ENCODE measurements around the gene TMCO4.

TMCO4 gene

GRCh38 chr1:19743180-19743579 lies 56.5 kb downstream of the TMCO4 start:
- CTCF ChIA-PET: interaction anchor here (0.9 kb wide), 1 partner anchor 18 kb away, joined by 3 read pairs; no protein-coding TSS in a partner anchor
- no peaks in the 10 kb centered on the region for H3K36me3 Mint-ChIP-seq

DNA sequence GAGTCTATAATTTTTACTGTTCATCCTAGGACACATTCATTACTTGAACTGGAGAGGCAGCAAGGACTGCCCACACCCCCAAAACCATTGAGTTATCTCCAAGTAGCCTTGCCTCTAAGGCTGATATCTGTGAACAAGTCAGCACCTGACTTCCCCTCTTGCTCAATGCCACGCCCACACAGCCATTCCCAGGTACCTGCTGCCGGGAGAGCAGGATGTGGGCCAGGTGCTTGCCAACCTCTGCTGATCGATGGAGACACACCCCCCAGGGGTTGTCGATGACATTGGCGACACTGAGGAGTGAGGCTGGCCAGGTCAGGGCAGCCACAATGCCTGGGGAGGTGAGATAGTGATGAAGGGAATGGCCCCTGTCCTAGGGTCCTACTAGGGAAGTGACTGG lies 60.1 kb downstream of the TMCO4 start:
- Mint-ChIP-seq H3K4me1 (no peaks in the 10 kb centered on the region), H3K9me3 (no peaks in the 10 kb centered on the region), H3K4me3 (no peak overlapping the region), H3K27ac (no peak overlapping the region), H3K27me3 (no peaks in the 10 kb centered on the region), H3K36me3 (no peaks in the 10 kb centered on the region)
- no peak for DNase-seq
- CTCF ChIA-PET: no interaction called here

More at GRCh38 chr1:19743180-19743579, 56.5 kb downstream of the TMCO4 start:
- no peak for DNase-seq
- H3K4me1 Mint-ChIP-seq: no peaks in the 10 kb centered on the region
- H3K4me3 Mint-ChIP-seq: no peak overlapping the region
- no peak overlapping the region for H3K27ac Mint-ChIP-seq
- no peaks in the 10 kb centered on the region for H3K9me3 Mint-ChIP-seq
- H3K27me3 Mint-ChIP-seq: no peaks in the 10 kb centered on the region

- Mint-ChIP-seq H3K27ac (no peak overlapping the region), H3K36me3 (no peaks in the 10 kb centered on the region)
- CTCF ChIA-PET: no interaction called here
Observed at GRCh38 chr1:19738669-19739068, 61.0 kb downstream of the TMCO4 start.

GRCh38 chr1:19738076-19738475 lies 61.6 kb downstream of the TMCO4 start:
- H3K9me3 Mint-ChIP-seq: no peaks in the 10 kb centered on the region
- H3K27ac Mint-ChIP-seq: no peak overlapping the region
- H3K27me3 Mint-ChIP-seq: no peaks in the 10 kb centered on the region
- H3K36me3 Mint-ChIP-seq: no peaks in the 10 kb centered on the region
- H3K4me3 Mint-ChIP-seq: no peak overlapping the region
- CTCF ChIA-PET: no interaction called here
- H3K4me1 Mint-ChIP-seq: no peaks in the 10 kb centered on the region
- no peak for DNase-seq

More at GRCh38 chr1:19738669-19739068, 61.0 kb downstream of the TMCO4 start:
- no peak for DNase-seq
- H3K27me3 Mint-ChIP-seq: no peaks in the 10 kb centered on the region
- H3K9me3 Mint-ChIP-seq: no peaks in the 10 kb centered on the region
- no peaks in the 10 kb centered on the region for H3K4me1 Mint-ChIP-seq
- no peak overlapping the region for H3K4me3 Mint-ChIP-seq

DNA sequence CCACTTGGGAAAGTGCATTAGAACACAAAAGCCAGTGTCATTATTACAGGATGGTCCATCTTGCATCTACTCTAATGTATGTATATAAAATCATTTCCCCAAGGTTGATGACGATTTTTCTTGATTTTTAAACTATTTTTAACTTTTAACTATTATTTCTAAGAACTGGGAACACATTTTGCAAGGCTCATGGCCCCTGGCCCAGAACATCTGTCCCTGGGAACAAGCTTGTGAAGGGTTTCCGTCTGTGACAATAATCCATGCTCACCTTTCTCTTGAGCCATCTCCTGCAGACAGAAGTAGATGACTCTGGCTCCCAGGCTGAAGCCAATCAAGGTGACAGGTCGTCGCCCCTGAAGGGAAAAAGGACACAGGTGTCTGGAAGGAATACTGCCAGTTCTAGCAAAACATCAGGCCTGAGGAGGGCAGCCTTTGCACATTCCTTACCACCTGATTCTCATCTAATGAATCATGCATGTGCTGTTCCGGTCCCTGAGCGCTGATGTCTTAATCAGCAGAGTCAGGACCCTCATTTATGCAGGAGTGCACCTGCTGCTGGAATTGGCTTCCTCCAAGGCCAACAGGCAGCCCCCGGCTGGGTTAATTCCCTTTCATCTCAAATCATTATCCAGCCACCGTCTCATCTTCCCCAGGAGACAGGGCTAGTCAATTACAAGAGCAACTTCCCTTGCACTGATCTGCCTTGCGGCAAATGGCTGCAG lies 62.5 kb downstream of the TMCO4 start:
- Mint-ChIP-seq H3K36me3 (no peaks in the 10 kb centered on the region), H3K27me3 (no peaks in the 10 kb centered on the region), H3K9me3 (no peaks in the 10 kb centered on the region), H3K4me3 (no peak overlapping the region), H3K27ac (no peak overlapping the region), H3K4me1 (no peaks in the 10 kb centered on the region)
- CTCF ChIA-PET: no interaction called here
- DNase-seq: no peak

DNA sequence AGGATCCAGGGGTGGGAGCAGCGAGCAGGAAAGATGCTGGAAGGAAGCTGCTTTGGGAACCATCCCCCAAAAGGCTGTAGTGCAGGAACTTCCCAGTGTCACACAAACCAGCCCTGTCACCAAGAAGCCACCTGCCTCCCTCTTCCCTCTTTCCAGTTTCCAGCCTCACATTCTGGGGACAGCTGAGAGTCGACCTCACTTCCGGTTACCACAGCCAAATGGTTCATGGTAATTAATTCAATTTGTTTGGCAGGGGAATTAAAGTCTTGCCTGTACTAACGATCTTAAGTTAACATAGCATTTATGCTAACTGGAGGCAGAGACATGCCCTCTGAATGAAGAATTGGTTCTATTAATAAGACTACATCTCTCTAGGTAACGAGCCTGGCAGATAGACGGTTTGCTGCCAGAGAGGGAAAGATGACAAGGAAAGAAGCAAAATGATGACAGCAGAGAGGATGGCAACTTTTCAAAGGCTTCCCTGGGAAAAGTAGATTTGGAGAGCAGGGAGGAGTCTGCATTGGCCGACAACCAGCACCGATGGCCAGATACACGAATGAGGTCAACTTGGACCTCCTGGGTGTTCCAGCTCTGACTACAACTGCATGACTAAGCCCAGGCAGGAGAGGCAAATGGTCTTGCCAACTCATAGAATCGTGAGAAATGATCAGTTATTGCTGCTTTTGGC lies 64.1 kb downstream of the TMCO4 start:
- Mint-ChIP-seq H3K4me3 (no peak overlapping the region), H3K27me3 (no peaks in the 10 kb centered on the region), H3K9me3 (peaks cover 5% of the 10 kb centered on the region), H3K27ac (no peak overlapping the region), H3K4me1 (no peaks in the 10 kb centered on the region), H3K36me3 (peaks cover 6% of the 10 kb centered on the region)
- CTCF ChIA-PET: interaction anchor here (1.3 kb wide), 1 partner anchor 26 kb away, joined by 3 read pairs; no protein-coding TSS in a partner anchor
- no peak for DNase-seq

DNA sequence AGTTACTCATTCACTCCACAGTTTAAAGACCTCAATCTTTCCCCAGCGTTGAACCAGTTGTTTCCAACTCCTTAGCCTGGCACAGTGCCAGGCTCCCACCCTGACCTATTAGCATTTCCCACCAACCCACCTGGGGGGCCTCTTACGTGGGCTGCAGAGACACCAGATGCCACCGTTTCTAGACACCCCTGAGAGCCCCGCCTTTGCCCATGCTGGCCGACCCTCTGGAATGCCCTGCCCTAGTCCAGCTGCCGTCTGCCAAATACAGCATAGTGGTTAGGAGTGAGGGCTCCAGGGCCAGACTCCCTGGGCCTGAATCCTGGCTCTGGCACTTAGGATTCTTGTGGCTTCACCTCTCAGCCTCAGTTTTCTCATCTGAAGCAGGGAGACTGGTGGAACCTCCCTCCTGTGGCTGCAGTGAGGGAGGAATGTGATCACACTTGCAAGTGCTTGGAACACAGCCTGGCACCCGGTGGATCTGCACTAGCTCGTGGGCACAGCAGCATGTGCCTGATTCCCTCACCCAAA lies 65.2 kb downstream of the TMCO4 start:
- CTCF ChIA-PET: interaction anchor here (1.3 kb wide), 1 partner anchor 27 kb away, joined by 3 read pairs; no protein-coding TSS in a partner anchor
- H3K36me3 Mint-ChIP-seq: peaks cover 13% of the 10 kb centered on the region
- H3K9me3 Mint-ChIP-seq: peaks cover 14% of the 10 kb centered on the region
- no peak overlapping the region for H3K4me3 Mint-ChIP-seq
- no peak overlapping the region for H3K27ac Mint-ChIP-seq
- no peaks in the 10 kb centered on the region for H3K4me1 Mint-ChIP-seq
- no peak for DNase-seq
- H3K27me3 Mint-ChIP-seq: no peaks in the 10 kb centered on the region

GRCh38 chr1:19734056-19734455 lies 65.7 kb downstream of the TMCO4 start:
- Mint-ChIP-seq H3K4me1 (no peaks in the 10 kb centered on the region), H3K4me3 (no peak overlapping the region), H3K9me3 (peaks cover 14% of the 10 kb centered on the region), H3K27ac (no peak overlapping the region), H3K36me3 (peaks cover 13% of the 10 kb centered on the region), H3K27me3 (no peaks in the 10 kb centered on the region)
- no peak for DNase-seq
- CTCF ChIA-PET: interaction anchor here (0.6 kb wide), 1 partner anchor 22 kb away, joined by 3 read pairs; no protein-coding TSS in a partner anchor

DNA sequence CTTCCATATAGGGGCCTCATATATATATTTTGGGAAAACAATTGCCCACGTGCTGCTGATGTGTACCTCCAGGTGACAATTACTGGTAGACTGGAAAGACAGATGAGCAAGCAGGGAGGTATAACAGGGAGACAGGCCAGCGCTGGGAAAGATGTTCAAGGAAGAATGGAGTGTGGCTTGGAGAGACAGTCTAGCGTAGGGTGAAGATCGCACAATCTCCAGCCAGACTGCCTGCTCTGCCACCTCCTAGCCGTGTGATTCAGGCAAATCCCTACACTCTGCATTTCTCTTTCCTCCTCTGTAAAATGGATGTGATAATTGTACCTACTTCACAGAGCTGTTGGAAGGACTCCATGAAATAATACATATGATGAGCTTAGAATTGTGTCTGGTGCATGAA lies 66.1 kb downstream of the TMCO4 start:
- no peak overlapping the region for H3K27ac Mint-ChIP-seq
- H3K36me3 Mint-ChIP-seq: peaks cover 13% of the 10 kb centered on the region
- no peaks in the 10 kb centered on the region for H3K4me1 Mint-ChIP-seq
- peaks cover 14% of the 10 kb centered on the region for H3K9me3 Mint-ChIP-seq
- CTCF ChIA-PET: interaction anchor here (0.6 kb wide), 1 partner anchor 21 kb away, joined by 3 read pairs; no protein-coding TSS in a partner anchor
- no peaks in the 10 kb centered on the region for H3K27me3 Mint-ChIP-seq
- DNase-seq: no peak
- no peak overlapping the region for H3K4me3 Mint-ChIP-seq

- no peak overlapping the region for H3K27ac Mint-ChIP-seq
- CTCF ChIA-PET: interaction anchor here (1.0 kb wide), 1 partner anchor 80 kb away, joined by 4 read pairs; no protein-coding TSS in a partner anchor
- no peaks in the 10 kb centered on the region for H3K27me3 Mint-ChIP-seq
- no peak for DNase-seq
- no peaks in the 10 kb centered on the region for H3K4me1 Mint-ChIP-seq
- H3K9me3 Mint-ChIP-seq: peaks cover 14% of the 10 kb centered on the region
- H3K36me3 Mint-ChIP-seq: peaks cover 13% of the 10 kb centered on the region
- no peak overlapping the region for H3K4me3 Mint-ChIP-seq
Observed at GRCh38 chr1:19731311-19731821, 68.3 kb downstream of the TMCO4 start.

- Mint-ChIP-seq H3K9me3 (peaks cover 14% of the 10 kb centered on the region), H3K36me3 (peaks cover 13% of the 10 kb centered on the region), H3K4me3 (no peak overlapping the region), H3K27me3 (no peaks in the 10 kb centered on the region), H3K4me1 (no peaks in the 10 kb centered on the region), H3K27ac (no peak overlapping the region)
- CTCF ChIA-PET: no interaction called here
- DNase-seq: no peak
Observed at GRCh38 chr1:19730793-19731192, 68.9 kb downstream of the TMCO4 start.

GRCh38 chr1:19730232-19730631 lies 69.5 kb downstream of the TMCO4 start:
- Mint-ChIP-seq H3K36me3 (peaks cover 13% of the 10 kb centered on the region), H3K4me1 (no peaks in the 10 kb centered on the region), H3K27ac (no peak overlapping the region), H3K9me3 (peaks cover 14% of the 10 kb centered on the region), H3K4me3 (no peak overlapping the region), H3K27me3 (no peaks in the 10 kb centered on the region)
- DNase-seq: no peak
- CTCF ChIA-PET: interaction anchor here (0.8 kb wide), 1 partner anchor 22 kb away, joined by 3 read pairs; no protein-coding TSS in a partner anchor

DNA sequence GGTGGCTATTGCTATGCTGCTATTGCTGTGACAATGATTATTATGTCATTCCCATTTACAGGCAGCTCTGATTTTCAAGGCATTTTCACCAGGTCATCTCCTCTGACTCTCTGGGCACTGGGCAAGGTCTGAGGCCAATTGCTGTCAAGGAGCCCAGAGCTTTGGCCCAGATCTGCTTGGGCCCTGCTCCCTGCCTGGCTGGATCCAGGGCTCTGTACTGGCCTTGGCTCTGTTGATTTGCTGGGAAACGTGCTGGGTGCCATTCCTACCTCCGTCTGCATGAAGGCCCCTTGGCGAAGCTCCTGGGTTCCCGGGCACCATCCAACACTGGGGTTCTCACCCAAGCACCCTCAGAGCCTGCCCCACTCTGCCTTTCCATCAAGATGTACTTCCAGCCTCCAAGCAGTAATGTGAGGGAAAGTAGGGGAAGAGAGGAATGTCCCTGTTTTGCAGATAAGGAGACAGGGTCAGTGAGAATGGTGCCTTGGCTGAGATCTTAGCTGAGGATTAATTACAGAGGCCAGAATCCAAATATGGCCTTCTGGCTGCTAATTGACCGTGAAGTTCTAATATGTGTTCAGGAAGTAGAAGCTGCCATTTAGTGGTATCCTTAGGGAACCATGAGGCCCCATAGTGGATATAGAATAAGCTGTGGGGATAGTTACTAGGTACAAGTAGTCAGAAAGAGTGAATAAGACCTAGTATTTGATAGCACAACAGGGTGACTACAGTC lies 71.1 kb downstream of the TMCO4 start:
- CTCF ChIA-PET: interaction anchor here (1.0 to 1.9 kb wide), 2 partner anchors 13 to 67 kb away, joined by 3 to 7 read pairs; no protein-coding TSS in a partner anchor
- DNase-seq: no peak
- Mint-ChIP-seq H3K36me3 (peaks cover 13% of the 10 kb centered on the region), H3K27me3 (no peaks in the 10 kb centered on the region), H3K4me1 (no peaks in the 10 kb centered on the region), H3K4me3 (no peak overlapping the region), H3K9me3 (peaks cover 14% of the 10 kb centered on the region), H3K27ac (no peak overlapping the region)

DNA sequence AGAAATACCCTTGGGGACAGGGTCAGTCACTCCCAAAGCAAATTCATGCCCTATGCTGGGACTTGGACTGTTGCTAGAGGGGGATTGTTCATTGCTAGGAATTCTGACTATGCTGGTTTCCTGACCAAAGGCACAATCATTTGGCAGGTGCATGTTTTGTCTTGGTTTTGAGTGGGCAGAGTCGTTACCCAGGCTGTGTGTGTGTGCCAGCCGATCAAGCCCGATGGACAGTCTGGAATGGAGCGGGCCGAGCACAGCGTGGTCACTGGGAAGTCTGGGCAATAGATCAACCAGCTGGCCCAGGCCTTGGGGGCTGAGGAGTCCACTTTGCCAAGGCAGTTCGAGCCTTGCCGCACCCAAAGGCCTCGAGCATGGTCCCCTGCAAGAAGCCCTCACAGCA lies 74.1 kb downstream of the TMCO4 start:
- Mint-ChIP-seq H3K27me3 (no peaks in the 10 kb centered on the region), H3K4me3 (no peak overlapping the region), H3K4me1 (no peaks in the 10 kb centered on the region), H3K9me3 (peaks cover 9% of the 10 kb centered on the region), H3K36me3 (peaks cover 7% of the 10 kb centered on the region), H3K27ac (no peak overlapping the region)
- CTCF ChIA-PET: no interaction called here
- DNase-seq: no peak

All from activated naive CD4-positive, alpha-beta T cell treated with anti-CD3 and anti-CD28 coated beads, Interleukin-2, amount 10 ng/mL, durations not matched to agents 7 days and 5 days (primary cell).